Measurements from ENCODE around the gene PCK2. TPM values are rescaled to one million over a fixed set of nuclear protein-coding genes. Genes with fewer than 3 reads are reported as not detected.

Gene PCK2
- total RNA-seq, 2 donors from 2014 or later: 11.4 to 16.9 TPM

- no peak within 1 kb of the TSS for H3K27ac ChIP-seq
- no peaks in the 10 kb centered on the region for H3K27me3 ChIP-seq (replicated peaks; ENCODE audit: insufficient read depth)
- TF ChIP-seq, protein P1, sequence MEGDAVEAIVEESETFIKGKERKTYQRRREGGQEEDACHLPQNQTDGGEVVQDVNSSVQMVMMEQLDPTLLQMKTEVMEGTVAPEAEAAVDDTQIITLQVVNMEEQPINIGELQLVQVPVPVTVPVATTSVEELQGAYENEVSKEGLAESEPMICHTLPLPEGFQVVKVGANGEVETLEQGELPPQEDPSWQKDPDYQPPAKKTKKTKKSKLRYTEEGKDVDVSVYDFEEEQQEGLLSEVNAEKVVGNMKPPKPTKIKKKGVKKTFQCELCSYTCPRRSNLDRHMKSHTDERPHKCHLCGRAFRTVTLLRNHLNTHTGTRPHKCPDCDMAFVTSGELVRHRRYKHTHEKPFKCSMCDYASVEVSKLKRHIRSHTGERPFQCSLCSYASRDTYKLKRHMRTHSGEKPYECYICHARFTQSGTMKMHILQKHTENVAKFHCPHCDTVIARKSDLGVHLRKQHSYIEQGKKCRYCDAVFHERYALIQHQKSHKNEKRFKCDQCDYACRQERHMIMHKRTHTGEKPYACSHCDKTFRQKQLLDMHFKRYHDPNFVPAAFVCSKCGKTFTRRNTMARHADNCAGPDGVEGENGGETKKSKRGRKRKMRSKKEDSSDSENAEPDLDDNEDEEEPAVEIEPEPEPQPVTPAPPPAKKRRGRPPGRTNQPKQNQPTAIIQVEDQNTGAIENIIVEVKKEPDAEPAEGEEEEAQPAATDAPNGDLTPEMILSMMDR (IDR thresholded peaks at IDR 0.05): no peak
- no peaks in the 10 kb centered on the region for H3K9me3 ChIP-seq
- ATAC-seq (ENCODE audit: insufficient number of reproducible peaks, low FRiP score, low read depth): no peak
- no peak within 1 kb of the TSS for H3K4me3 ChIP-seq
- no peaks in the 10 kb centered on the region for H3K36me3 ChIP-seq
- no peak for DNase-seq (ENCODE audit: low spot score)
- peaks cover 0 to 16% of the 10 kb centered on the region in 2 donors for H3K4me1 ChIP-seq (ENCODE audit: control insufficient read depth in 1 of 2, low read depth in 2 of 2)
Observed at GRCh38 chr14:24071144-24071697, 22.9 kb upstream of the PCK2 start, which contains the start of gene CPNE6. TSS of gene CPNE6 (plus strand) at chr14:24071562. CDS start at chr14:24072937, 1,375 bp downstream.

DNA sequence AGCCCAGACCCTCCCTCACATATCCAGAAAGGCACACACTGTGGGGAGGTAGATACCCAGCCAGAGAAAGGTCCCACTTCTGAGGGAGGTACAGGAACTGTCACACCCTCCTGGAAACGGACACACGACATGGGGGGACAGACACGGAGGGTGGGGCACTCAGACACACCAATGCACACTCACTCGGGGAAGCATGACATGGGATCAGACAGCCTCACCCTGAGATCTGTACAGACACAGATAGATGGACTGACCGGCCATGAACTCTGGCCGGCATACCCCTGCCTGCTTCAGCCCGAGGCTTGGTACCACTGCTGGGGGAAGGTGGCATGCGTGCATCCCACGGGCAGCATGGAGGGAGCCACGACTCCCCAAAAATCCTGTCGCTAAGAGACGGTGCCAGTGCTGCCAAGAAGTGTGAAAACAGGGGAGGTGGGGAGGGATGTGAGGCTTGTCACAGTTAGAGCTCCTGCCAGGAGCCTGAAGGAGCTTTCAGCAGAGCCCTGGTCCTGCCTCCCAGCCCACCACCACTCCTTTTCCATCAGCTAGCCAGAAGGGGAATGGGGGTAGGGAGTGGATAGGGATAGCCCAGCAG is 22.2 kb upstream of the PCK2 start:
- H3K4me1 ChIP-seq (ENCODE audit: control insufficient read depth in 1 of 2, low read depth in 2 of 2): peaks cover 0 to 16% of the 10 kb centered on the region in 2 donors
- no peak overlapping the region for H3K4me3 ChIP-seq
- TF ChIP-seq, protein P1 (IDR thresholded peaks at IDR 0.05): no peak
- no peak for DNase-seq (ENCODE audit: low spot score)
- H3K36me3 ChIP-seq: no peaks in the 10 kb centered on the region
- no peak for ATAC-seq (ENCODE audit: insufficient number of reproducible peaks, low FRiP score, low read depth)
- no peaks in the 10 kb centered on the region for H3K27me3 ChIP-seq (replicated peaks; ENCODE audit: insufficient read depth)
- H3K9me3 ChIP-seq: no peaks in the 10 kb centered on the region
- no peak overlapping the region for H3K27ac ChIP-seq

GRCh38 chr14:24072436-24072835 is 21.7 kb upstream of the PCK2 start:
- Histone ChIP-seq H3K27me3 (replicated peaks; ENCODE audit: insufficient read depth) (no peaks in the 10 kb centered on the region), H3K36me3 (no peaks in the 10 kb centered on the region), H3K9me3 (no peaks in the 10 kb centered on the region), H3K4me1 (ENCODE audit: control insufficient read depth in 1 of 2, low read depth in 2 of 2) (peaks cover 0 to 16% of the 10 kb centered on the region in 2 donors), H3K4me3 (no peak overlapping the region), H3K27ac (no peak overlapping the region)
- no peak for ATAC-seq (ENCODE audit: insufficient number of reproducible peaks, low FRiP score, low read depth)
- TF ChIP-seq, protein P1 (IDR thresholded peaks at IDR 0.05): no peak
- no peak for DNase-seq (ENCODE audit: low spot score)

GRCh38 chr14:24072881-24073877 is 20.9 kb upstream of the PCK2 start:
- DNase-seq (ENCODE audit: low spot score) (no peak), ATAC-seq (ENCODE audit: insufficient number of reproducible peaks, low FRiP score, low read depth) (no peak)

More at GRCh38 chr14:24072881-24073877, 20.9 kb upstream of the PCK2 start:
- Histone ChIP-seq H3K27ac (no peak overlapping the region), H3K9me3 (no peaks in the 10 kb centered on the region), H3K4me3 (no peak overlapping the region), H3K4me1 (ENCODE audit: control insufficient read depth in 1 of 2, low read depth in 2 of 2) (peaks cover 0 to 16% of the 10 kb centered on the region in 2 donors), H3K27me3 (replicated peaks; ENCODE audit: insufficient read depth) (no peaks in the 10 kb centered on the region), H3K36me3 (no peaks in the 10 kb centered on the region)
- TF ChIP-seq, protein P1 (IDR thresholded peaks at IDR 0.05): no peak
